IPS-18a (cell line): ENCODE results near the gene FXR2.
A peak's percentile ranks its signal among the peaks of the same experiment; 100 is the strongest.

Experiments used
- H3K27ac ChIP-seq: one replicate; pipeline ENCODE4 v1.5.1; 2013; ENCODE audit warnings: low read length
- H3K27me3 ChIP-seq: one replicate; pipeline ENCODE4 v1.6.1; 2013; ENCODE audit warnings: mild to moderate bottlenecking, low read length; ENCODE audit not compliant: control insufficient read depth, insufficient read depth
- H3K36me3 ChIP-seq: one replicate; pipeline ENCODE4 v1.6.1; 2013; ENCODE audit warnings: low read depth, low read length; ENCODE audit not compliant: control insufficient read depth
- H3K4me1 ChIP-seq: one replicate; pipeline ENCODE4 v1.6.1; 2013; ENCODE audit warnings: low read depth, low read length; ENCODE audit not compliant: control insufficient read depth
- H3K4me3 ChIP-seq: one replicate; pipeline ENCODE4 v1.5.1; 2013; ENCODE audit warnings: low read length
- H3K9ac ChIP-seq: one replicate; pipeline ENCODE4 v1.6.1; 2013; ENCODE audit warnings: mild to moderate bottlenecking, low read length, moderate library complexity
- H3K9me3 ChIP-seq: one replicate; pipeline ENCODE4 v1.6.1; 2013; ENCODE audit warnings: low read depth, low read length; ENCODE audit not compliant: control insufficient read depth

FXR2 gene

GRCh38 chr17:7614425-7615264 lies at the start of gene FXR2:
Gene FXR2 (minus strand): TSS chr17:7614897. CDS start chr17:7614532, 365 bp downstream.
- H3K4me1 ChIP-seq = peaks cover 18% of the 10 kb centered on the region
- H3K9ac ChIP-seq = peak within 1 kb of the TSS; percentile 51
- no peaks in the 10 kb centered on the region for H3K9me3 ChIP-seq
- peaks cover 6% of the 10 kb centered on the region for H3K36me3 ChIP-seq
- H3K4me3 ChIP-seq = peak within 1 kb of the TSS; percentile 91
- H3K27me3 ChIP-seq = no peaks in the 10 kb centered on the region
- no peak within 1 kb of the TSS for H3K27ac ChIP-seq

GRCh38 chr17:7656958-7657609 lies 42.4 kb upstream of the FXR2 start:
- Histone ChIP-seq H3K27me3 (peaks cover 9% of the 10 kb centered on the region), H3K4me3 (peak overlapping the region; percentile 56), H3K9ac (peak overlapping the region; percentile 31), H3K27ac (no peak overlapping the region), H3K4me1 (peaks cover 15% of the 10 kb centered on the region), H3K36me3 (no peaks in the 10 kb centered on the region), H3K9me3 (no peaks in the 10 kb centered on the region)

- Histone ChIP-seq H3K27ac (no peak overlapping the region), H3K36me3 (no peaks in the 10 kb centered on the region), H3K27me3 (peaks cover 20% of the 10 kb centered on the region), H3K9me3 (no peaks in the 10 kb centered on the region), H3K4me1 (peaks cover 17% of the 10 kb centered on the region), H3K4me3 (no peak overlapping the region), H3K9ac (no peak overlapping the region)
Measured at GRCh38 chr17:7655541-7655840, 40.8 kb upstream of the FXR2 start.

- Histone ChIP-seq H3K27ac (no peak overlapping the region), H3K27me3 (peaks cover 23% of the 10 kb centered on the region), H3K9me3 (no peaks in the 10 kb centered on the region)
Measured at GRCh38 chr17:7654832-7655540, 40.3 kb upstream of the FXR2 start.

GRCh38 chr17:7652388-7653356 lies 38.0 kb upstream of the FXR2 start:
- Histone ChIP-seq H3K27me3 (peaks cover 26% of the 10 kb centered on the region), H3K9ac (no peak overlapping the region), H3K4me3 (peak overlapping the region; percentile 68), H3K4me1 (peaks cover 18% of the 10 kb centered on the region), H3K36me3 (no peaks in the 10 kb centered on the region), H3K27ac (no peak overlapping the region), H3K9me3 (no peaks in the 10 kb centered on the region)

More at GRCh38 chr17:7654832-7655540, 40.3 kb upstream of the FXR2 start:
- H3K36me3 ChIP-seq = no peaks in the 10 kb centered on the region
- H3K9ac ChIP-seq = no peak overlapping the region
- no peak overlapping the region for H3K4me3 ChIP-seq
- peaks cover 20% of the 10 kb centered on the region for H3K4me1 ChIP-seq

GRCh38 chr17:7651665-7652387 lies 37.1 kb upstream of the FXR2 start:
- no peak overlapping the region for H3K9ac ChIP-seq
- H3K27ac ChIP-seq = no peak overlapping the region
- H3K4me3 ChIP-seq = peak overlapping the region; percentile 68
- no peaks in the 10 kb centered on the region for H3K36me3 ChIP-seq
- H3K4me1 ChIP-seq = peaks cover 12% of the 10 kb centered on the region
- peaks cover 26% of the 10 kb centered on the region for H3K27me3 ChIP-seq
- H3K9me3 ChIP-seq = no peaks in the 10 kb centered on the region

GRCh38 chr17:7651097-7651664 lies 36.5 kb upstream of the FXR2 start:
- no peaks in the 10 kb centered on the region for H3K36me3 ChIP-seq
- no peaks in the 10 kb centered on the region for H3K9me3 ChIP-seq
- H3K27ac ChIP-seq = no peak overlapping the region
- H3K4me1 ChIP-seq = peaks cover 7% of the 10 kb centered on the region
- peak overlapping the region; percentile 68 for H3K4me3 ChIP-seq
- no peak overlapping the region for H3K9ac ChIP-seq
- peaks cover 26% of the 10 kb centered on the region for H3K27me3 ChIP-seq

- Histone ChIP-seq H3K9me3 (no peaks in the 10 kb centered on the region), H3K4me3 (peak within 1 kb of the TSS; percentile 68), H3K9ac (no peak within 1 kb of the TSS), H3K36me3 (no peaks in the 10 kb centered on the region), H3K4me1 (peaks cover 7% of the 10 kb centered on the region), H3K27ac (no peak within 1 kb of the TSS), H3K27me3 (peaks cover 26% of the 10 kb centered on the region)
Measured at GRCh38 chr17:7650509-7651096, 35.9 kb upstream of the FXR2 start, which contains the start of gene ATP1B2. Gene ATP1B2 (plus strand): TSS chr17:7650926. CDS start chr17:7651519, 593 bp downstream.

GRCh38 chr17:7647018-7647417 lies 32.3 kb upstream of the FXR2 start:
- Histone ChIP-seq H3K9me3 (no peaks in the 10 kb centered on the region), H3K4me1 (peaks cover 7% of the 10 kb centered on the region), H3K4me3 (no peak overlapping the region), H3K27ac (no peak overlapping the region), H3K36me3 (no peaks in the 10 kb centered on the region), H3K9ac (no peak overlapping the region), H3K27me3 (peaks cover 16% of the 10 kb centered on the region)

- Histone ChIP-seq H3K27ac (no peak overlapping the region), H3K36me3 (no peaks in the 10 kb centered on the region), H3K4me1 (peaks cover 7% of the 10 kb centered on the region), H3K9ac (no peak overlapping the region), H3K4me3 (no peak overlapping the region), H3K9me3 (no peaks in the 10 kb centered on the region), H3K27me3 (peaks cover 12% of the 10 kb centered on the region)
Measured at GRCh38 chr17:7646457-7646856, 31.8 kb upstream of the FXR2 start.
